NCI-H510A treated with DMSO at 0.1 percent for 48 hours (cell line): ENCODE data around the gene SRD5A3.

Experiments used
- DNase-seq: peaks from one replicate; lab custom pipeline; 2025; lab: John Stamatoyannopoulos, UW

The SRD5A3 gene

DNA sequence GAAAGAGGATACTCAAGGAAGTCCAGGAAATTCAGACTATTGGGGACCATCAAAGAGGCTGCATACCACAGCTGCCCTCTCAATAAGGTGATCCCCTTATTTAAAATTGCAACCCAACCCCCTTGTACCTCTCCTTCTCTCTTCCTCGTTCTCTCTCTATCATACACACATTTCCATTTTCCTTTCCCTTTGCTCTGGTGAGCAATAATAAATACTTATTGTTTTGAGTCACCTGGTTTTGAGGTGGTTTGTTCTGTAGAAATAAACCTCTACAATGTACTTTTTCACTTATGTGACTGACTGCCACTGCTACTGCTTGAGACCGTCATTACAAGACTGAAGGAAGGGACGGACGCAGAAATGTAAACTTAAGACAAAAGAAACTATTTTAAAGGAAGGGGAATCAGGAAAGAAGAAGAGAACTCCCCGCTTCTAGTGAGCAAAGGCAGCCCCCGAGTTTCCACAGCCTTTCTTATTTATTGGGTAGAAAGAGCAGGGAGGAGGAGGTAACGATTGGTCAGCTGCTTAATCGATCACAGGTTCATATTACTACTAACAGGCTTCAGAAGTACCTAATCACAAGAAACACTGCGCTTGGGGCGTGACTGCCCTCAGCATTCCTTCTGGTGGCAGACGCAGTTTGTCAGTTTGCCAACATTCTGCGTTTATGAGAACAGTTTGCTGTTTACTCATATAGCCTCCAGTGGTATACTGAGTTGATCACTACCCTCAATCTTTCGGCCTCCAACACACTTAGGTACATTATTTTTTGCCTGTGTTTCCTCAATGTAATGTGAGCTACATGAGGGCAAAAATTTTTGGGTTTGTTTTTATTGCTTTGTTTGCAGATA is 32.8 kb downstream of the SRD5A3 start:
- no peak for DNase-seq

DNA sequence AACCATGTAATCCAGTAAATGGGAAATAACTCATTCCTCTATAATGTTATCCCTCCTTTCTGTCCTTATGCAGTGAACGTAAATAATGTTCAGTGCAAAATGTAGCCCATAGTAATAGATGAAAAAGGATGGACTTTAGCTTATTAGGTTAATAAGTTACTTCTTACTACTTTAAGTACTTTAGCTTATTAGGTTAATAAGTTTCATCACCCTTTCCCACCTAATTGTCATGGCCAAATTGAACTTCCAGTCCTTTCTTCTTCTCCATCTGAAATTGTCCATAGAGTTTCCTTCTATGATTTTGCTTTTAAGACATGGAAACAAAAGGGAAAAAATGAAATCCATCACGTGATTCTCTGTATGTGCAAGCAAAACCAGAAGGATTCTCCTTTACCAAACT is 34.5 kb downstream of the SRD5A3 start:
- DNase-seq: no peak

DNA sequence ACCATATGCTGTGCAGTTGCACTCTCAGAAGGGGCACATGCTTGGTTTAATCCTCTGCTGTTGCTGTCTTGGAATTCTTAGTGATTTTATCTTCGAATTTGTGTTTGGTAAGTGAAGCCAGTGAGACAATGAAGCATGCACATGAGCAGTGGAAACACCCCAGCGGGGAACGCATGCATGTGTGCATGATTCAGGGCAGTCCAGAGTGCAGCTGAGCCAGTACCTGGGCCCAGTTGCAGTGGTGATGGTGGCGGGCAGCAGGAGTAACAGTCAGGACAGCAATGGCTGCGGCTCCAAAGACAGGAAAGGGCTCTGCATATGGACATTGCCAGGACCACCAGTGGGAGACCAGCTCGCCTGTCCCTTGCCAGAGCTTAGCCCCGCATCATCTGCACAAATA is 35.5 kb downstream of the SRD5A3 start:
- no peak for DNase-seq

DNA sequence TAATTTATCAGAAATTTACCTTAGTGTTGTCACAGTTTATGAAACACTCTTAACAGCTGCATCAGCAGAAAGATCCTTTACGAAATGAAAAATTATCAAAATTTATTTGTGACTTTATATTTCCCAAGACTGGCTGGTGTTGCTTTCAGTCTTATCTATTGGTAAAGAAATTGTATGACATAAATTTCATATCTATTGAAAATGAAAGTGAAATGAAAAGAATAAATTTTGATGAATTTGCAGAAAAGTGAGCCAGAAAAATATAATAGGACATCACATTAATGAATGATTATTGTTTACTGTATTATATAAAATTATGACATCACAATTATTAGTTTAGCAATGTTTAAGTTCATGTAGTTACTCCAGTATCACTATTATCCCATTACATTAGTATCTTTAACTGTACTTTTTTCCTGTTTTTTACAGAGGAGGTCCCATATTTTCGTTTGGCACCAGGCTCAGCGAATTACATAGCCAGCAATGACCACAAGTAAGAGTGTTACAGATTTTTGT is 36.5 kb downstream of the SRD5A3 start:
- DNase-seq: no peak

DNA sequence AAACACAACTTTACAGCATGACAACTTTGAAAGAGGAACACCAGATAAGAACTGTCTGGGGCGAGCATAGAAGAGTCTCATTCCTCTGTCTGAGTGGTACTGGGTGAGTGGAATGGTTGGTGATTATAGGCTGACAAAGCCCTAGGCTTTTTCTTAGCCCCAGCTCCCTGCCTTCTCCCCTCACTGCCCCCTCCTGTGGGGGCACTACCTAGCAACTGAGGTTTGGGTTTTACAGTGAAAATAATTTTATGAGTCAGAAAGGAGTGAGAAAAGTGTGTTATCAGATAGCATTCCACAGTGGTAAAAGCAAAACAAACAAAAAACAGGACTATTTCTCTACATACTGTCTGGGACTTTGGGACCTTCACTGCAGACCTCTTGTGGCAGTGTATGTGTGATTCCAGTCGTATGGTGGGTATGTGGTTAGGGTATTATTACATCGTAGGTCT is 39.2 kb downstream of the SRD5A3 start:
- DNase-seq: no peak

DNA sequence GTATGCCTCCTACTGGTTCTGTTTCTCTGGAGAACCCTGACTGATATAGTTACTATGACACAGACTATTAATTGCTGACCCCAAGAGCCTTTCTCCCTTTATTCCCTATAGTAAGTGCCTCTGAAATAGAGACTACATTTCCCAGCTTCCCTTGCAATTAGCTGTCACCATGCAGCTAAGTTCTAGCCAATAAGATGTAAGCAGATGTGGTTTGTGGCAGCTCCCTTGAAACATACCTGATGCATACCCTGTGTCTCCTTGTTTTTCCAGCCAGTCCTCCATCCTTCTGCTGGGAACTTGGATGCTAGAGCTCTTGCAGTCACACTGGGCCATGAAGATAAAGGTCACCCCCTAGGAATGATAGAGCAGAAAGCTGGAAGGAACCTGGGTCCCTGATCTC is 40.0 kb downstream of the SRD5A3 start:
- DNase-seq: peak; percentile 42

DNA sequence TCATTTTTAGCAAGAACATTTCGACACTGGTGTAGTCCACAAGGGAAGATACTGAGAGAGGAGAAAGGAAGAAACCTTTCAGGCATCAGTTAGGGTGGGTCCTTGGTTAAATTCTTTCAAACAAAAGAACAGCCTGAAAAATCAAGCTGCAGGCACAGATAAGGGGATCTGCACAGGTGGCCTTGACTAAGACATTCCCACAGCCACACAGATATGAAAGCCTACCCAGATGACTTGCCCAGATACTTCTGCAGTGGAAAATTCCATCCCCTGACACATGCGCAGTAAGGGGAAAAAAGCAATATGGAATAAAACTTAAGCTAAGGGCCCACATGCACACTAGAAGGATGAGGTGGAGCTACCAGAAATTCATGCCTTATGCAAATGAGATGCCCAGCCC is 40.8 kb downstream of the SRD5A3 start:
- DNase-seq: no peak

DNA sequence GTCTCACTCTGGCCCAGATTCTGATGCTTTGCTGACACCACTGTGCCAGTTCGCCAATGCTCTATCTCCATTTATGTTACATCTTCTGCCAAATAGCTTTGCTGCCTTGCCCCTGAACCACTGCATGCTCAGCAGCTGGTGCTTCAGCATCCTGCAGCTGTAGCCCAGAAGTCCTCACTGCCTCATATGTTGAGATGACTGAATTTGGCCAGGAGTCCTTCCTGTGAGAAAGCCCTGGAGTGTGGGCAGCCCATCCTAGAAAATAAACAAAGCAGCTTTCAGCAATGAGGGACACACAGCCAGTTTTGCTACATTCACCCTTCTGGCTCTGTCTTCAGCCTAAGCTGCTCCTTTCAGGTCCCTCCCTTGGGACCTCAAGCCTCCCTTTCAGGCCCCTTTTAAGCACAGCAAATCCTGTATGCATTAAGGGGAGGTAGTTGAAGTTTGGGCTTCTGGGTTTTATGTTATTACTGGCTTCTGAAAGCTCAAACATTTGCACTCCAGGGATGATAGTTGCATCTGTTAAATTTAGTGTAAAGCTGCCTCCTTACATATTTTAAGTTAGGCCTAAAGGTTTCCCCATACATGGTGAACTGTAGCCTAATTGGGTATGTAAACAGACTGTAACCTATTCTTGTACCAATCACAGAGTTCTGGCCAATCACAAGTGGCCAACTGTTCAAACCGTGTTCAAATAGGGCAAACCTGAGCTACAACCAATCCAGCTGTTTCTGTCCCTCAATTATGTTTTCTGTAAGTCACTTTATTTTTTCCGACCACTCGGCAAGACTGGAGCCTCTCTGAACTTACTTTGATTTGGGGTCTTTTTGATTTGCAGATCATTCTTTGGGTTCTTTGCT is 47.6 kb downstream of the SRD5A3 start:
- DNase-seq: peak; percentile 19

DNA sequence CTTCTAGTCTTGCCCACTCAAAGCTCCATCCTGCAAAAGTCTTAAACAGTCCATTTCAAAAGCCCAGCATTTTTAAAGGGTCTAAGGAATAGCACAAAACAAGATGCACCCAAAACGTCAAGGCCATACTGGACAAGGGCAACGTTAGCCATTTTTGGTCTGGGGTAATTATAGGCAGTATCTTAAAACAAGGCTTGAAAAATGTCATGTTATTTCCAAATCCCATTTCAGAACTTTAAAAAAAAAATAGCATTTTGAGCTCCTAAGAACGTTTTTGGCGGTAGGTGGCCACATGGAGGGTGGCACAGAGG is 49.1 kb downstream of the SRD5A3 start:
- no peak for DNase-seq

DNA sequence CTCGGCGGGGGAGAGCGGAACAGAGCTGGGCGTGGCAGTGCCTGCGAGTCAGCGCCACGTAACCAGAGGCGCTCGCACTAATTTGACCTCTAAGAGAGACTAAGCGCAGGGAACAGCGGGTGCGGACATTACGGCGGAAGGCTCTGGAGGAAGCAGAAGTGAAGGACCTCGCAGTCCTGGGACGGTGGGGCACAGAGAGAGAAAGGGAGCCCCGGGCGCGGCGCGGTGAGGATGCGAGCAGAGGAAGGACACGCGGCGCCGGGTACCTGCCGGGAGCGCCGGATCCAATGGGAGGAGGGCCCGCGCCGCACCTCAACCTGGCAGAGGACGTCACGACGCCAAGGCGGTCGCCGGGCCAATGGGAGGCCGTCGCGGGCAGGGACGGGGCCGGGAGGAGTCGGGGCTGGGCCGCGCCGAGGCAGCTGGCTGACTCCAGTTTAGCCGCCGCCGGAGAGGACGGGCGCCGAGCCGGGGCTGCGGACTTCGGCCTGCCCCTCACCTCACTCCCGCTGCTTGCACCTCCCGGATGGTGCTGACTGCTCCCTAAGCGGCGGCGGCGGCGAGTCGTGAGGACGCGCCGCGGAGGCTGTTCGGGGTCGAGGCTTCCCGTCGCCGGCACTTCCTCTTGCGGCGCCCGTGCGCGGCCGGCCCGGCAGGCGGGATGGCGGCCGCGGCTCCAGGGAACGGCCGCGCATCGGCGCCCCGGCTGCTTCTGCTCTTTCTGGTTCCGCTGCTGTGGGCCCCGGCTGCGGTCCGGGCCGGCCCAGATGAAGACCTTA is 49.7 kb downstream of the SRD5A3 start, which contains the start of gene TMEM165:
Gene TMEM165 (plus strand): TSS at position 429 of the 779 bp plus-strand sequence. CDS start 233 bp downstream, at position 662.
- DNase-seq: peak; percentile 94

DNA sequence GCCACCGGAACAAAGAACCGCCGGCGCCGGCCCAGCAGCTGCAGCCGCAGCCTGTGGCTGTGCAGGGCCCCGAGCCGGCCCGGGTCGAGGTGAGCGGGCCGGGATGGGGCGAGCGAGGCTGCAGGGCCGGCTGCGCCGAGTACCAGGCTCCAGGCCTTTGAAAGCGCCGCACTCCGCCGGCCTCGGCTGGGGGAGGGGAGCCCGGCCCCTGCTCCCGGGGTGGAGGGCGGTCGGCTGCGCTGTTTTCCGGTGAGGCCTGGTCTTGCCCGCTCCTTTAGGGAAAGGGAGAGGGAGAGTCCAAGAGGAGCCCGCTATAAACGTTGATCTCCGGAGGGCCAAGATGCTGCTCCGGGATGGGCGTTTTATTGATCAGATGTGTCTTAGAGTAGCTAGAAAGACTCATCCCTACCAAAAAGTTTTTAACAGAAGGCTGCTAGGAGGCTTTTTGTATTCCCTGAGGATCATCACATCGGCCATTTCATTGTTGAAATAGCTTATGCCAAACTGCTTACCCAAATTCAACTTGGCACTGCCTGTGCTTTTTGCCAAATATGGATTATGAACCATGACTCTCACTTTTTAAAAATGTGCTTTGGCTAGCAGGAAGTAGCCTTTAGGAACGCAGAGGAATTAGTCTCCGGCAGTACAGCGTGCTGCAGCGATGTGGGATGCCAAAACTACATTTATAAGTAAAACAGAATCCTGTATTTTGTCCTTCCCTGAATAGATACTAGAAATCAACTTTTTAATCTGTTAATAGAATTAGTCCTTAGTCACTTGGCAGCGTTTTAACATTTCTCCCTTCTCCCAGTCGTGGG is 50.5 kb downstream of the SRD5A3 start:
- DNase-seq: peak; percentile 62

DNA sequence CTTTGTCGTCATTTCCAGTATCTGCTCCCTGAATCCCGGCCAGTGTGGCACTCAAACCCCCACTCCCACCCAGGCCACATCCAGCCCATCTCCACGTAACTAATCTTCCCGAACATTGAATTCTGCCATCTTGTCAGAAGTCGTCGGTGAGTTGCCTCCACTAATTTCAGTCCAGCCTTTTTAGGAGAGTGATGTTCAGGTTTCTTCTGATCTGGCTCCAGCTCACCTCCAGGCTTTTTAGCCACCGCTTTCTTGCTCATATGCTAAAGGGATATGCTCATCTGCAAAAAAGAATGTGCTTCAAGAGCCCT is 51.0 kb downstream of the SRD5A3 start:
- DNase-seq: no peak

DNA sequence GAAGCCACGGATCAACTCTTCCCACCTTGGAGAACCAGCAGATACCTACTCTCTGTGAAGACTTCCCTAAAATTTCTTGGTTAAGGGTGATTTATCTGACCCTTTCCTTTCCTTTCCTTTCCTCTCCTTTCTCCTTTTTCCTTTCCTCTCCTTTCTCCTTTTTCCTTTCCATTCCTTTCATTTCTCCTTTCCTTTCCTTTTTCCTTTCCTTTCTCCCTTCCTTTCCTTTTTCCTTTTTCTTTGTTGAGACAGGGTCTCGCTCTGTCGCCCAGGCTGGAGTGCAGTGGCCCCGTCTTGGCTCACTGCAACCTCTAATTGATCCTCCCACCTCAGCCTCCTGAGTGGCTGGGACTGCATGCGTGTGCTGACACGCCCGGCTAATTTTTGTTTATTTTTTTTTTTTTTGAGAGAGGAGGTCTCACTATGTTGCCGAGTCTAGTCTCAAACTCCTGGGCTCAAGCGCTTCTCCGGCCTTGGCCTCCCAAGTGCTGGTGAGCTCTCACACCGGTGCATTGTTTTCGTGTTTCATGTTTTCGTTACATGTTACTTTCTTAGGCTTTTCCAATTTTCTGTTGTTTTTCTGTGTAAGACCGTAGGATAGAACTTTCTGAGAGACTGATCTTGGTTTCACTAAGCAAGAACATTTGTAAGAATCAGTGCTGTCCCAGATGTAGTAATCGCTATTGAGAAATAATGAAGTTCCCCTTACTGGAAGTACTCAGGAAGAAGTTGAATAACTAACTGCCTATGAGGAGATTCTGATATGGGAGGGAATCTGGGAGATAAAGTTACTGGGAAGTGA is 51.7 kb downstream of the SRD5A3 start:
- DNase-seq: no peak

DNA sequence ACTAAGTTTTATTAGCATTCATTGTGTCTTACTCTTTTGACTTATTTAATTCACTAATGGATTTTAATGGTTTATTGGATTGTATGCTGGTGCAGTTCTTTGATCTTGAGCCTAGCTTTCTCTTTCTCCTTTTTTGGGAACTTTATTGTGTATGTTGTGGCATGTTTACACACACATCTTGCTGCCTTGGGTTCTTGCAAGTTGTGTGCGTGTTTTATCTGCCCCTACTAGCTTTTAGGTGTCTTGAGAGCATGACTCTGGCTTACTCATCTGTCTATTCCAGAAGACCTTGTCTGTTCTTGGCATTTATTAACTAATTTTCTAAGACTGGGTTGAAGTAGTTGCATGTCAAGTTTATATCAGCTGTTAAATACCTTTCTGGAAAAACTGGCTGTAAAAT is 52.4 kb downstream of the SRD5A3 start:
- no peak for DNase-seq

DNA sequence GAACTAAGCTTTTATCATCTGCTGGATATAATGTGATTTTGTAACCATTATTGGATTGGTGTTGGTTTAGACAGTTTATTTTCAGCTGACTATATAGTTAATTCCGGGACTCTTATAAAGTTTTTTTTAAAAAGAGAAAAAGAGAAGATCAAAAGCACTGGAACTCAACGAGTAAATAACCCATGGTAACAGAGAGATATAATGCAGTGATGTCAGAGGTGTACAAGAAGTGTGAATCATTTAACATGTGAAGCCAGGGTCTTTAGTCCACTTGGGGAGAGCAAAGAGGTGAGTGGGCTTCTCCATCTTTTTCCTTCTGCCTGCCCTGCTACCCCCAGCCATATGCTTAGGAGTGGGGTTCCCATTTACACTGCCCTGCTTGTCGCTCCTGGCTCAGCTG is 52.9 kb downstream of the SRD5A3 start:
- no peak for DNase-seq

DNA sequence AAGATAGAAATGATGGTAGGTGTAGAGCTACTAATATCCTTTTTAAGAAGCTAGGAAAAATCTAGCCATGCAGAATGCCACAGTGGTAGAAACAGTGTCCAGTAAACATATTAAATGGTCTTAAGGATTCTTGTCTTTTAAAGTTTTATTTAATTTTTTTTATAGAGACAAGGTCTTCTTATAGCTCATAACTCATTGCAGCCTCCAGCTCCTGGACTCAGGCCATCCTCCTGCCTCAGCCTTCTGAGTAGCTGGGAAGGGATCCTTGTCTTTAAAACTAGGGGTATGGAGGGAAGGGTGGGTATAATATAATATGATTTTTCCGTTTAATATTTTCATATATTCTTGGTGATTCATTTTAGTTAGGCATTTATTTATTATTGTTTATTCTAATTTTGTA is 53.5 kb downstream of the SRD5A3 start:
- no peak for DNase-seq

DNA sequence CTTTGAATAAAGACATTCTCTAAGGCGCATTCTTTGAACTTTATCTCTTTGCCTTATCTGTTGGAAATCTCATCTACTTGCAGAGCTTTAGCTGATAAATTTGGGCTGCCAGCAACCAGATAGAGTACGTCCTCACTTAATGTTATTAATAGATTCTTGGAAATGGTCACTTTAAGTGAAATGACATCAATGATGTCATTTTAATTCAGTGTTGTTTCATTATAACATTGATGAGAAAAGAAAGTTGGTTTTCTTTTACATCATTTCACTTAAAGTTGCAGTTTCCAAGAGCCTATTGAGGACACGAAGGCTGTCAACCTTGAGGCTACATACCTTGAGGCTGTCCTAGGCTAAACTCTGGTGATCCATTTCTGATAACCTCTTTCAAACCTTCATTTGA is 59.0 kb downstream of the SRD5A3 start:
- DNase-seq: no peak

DNA sequence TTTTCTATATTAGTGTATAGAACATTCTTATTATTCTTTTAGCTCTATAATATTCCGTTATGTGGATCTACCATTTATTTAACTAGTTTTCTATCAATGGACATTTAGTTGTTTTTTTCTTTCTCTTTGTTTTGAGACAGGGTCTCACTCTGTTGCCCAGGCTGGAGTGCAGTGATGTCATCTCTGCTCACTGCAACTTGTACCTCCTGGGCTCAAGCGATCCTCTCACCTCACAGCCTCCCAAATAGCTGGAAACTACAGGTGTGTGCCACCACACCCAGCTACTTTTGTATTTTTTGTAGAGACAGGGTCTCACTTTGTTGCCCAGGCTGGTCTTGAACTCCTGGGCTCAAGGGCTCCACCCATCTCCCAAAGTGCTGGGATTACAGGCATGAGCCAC is 60.5 kb downstream of the SRD5A3 start:
- no peak for DNase-seq

DNA sequence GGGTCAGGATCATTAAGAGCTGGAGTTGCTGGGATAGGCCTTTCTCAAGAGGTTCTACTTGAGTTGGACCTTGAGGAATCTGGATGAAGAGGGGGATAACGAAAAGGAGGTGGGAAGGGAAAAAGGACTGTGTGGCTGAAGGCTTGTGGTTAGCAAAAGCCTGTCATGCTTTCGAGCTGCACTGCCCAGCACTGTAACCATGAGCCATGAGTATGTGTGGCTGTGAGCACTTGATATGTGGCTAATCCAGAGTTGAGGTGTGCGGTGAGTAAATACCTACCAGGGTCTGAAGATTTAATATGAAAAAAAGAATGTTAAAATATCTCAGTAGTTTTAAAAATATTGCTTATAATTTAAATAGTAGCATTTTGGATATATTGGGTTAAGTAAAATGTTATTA is 61.1 kb downstream of the SRD5A3 start:
- DNase-seq: no peak

DNA sequence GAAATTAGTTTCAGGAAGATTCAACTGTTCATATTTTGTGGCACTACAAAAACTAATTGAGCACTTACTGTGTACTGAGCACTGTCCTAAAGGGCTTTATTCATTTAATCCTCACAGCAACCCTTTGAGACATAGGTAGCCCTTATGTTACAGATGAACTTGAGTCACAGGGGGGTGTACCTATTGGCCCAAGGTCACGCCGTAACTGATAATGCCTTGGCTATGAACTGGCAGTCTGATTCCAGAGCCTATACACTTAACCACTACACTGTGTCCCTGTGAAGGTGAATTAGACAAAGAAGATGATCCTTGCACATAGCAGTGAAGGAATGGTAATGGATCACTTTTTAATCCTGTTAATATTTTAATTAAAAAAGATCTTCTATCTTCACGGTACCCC is 61.7 kb downstream of the SRD5A3 start:
- DNase-seq: no peak
